VCaP (cell line): ENCODE measurements around the gene CAMK2B.

Experiments used
- H3K27ac ChIP-seq: fragments of 450-650 bp; 2 replicates; pipeline ENCODE4 v1.5.1; 2017
- CTCF ChIP-seq: fragments of 450-650 bp; conservative IDR thresholded peaks from 2 replicates; pipeline ENCODE4 v1.5.1; 2017; ENCODE audit warnings: mild to moderate bottlenecking, moderate library complexity

The CAMK2B gene

GRCh38 chr7:44288811-44289340, 36.5 kb downstream of the CAMK2B start:
- TF ChIP-seq CTCF, result no peak
- H3K27ac ChIP-seq, result no peak overlapping the region

- TF ChIP-seq CTCF, result no peak
- H3K27ac ChIP-seq, result no peak overlapping the region
Measured at GRCh38 chr7:44288381-44288685, 37.1 kb downstream of the CAMK2B start.

GRCh38 chr7:44287488-44288380, 37.7 kb downstream of the CAMK2B start:
- no peak overlapping the region for H3K27ac ChIP-seq

GRCh38 chr7:44286618-44287487, 38.5 kb downstream of the CAMK2B start:
- no peak for TF ChIP-seq CTCF
- H3K27ac ChIP-seq, result no peak overlapping the region

More at GRCh38 chr7:44287488-44288380, 37.7 kb downstream of the CAMK2B start:
- TF ChIP-seq CTCF, result no peak

- TF ChIP-seq CTCF, result peak; percentile 15; the same call in 1 of the 2 replicates
- H3K27ac ChIP-seq, result no peak overlapping the region
Measured at GRCh38 chr7:44286182-44286617, 39.2 kb downstream of the CAMK2B start.

GRCh38 chr7:44285561-44285960, 39.8 kb downstream of the CAMK2B start:
- H3K27ac ChIP-seq, result no peak overlapping the region
- TF ChIP-seq CTCF, result no peak
